Fibroblast of lung (primary cell): Measurements from ENCODE around the gene P4HA1. TPM values are rescaled to one million over a fixed set of nuclear protein-coding genes. Genes with fewer than 3 reads are reported as not detected.

Source experiments
- DNase-seq, 2 donors: peaks; one replicate each; pipeline versions ENCODE4 v3.0.0 to v3.0.0-alpha.2; 2010; ENCODE audit warnings: low read depth in 2 of 2
- H2AFZ ChIP-seq: 2 replicates; pipeline ENCODE4 v1.5.1; 2012; ENCODE audit warnings: low read length, control low read depth, inconsistent platforms
- H3K27ac ChIP-seq: 2 replicates; pipeline ENCODE4 v1.5.1; 2011; ENCODE audit warnings: low read length, control low read depth; ENCODE audit not compliant: insufficient read depth
- H3K27me3 ChIP-seq: 2 replicates; pipeline ENCODE4 v1.5.1; 2011; ENCODE audit warnings: mild to moderate bottlenecking, low read length; ENCODE audit not compliant: control insufficient read depth, insufficient read depth
- H3K36me3 ChIP-seq: 2 replicates; pipeline ENCODE4 v1.5.1; 2011; ENCODE audit warnings: low read length; ENCODE audit not compliant: control insufficient read depth, insufficient read depth
- H3K4me1 ChIP-seq: 2 replicates; pipeline ENCODE4 v1.5.1; 2011; ENCODE audit warnings: low read length; ENCODE audit not compliant: control insufficient read depth, insufficient read depth; ENCODE audit errors: extremely low read depth
- H3K4me2 ChIP-seq: 2 replicates; pipeline ENCODE4 v1.5.1; 2011; ENCODE audit warnings: low read length, control low read depth; ENCODE audit not compliant: insufficient read depth; ENCODE audit errors: extremely low read depth
- H3K4me3 ChIP-seq, 4 experiments: fragments of 200-600 bp in 1 of 4; sonication (generic) in 1 of 4; replicated peaks in 1 of 4; 2 replicates each; pipeline ENCODE4 v1.5.1; 2011 to 2016; ENCODE audit warnings: low read length in 4 of 4, low read depth in 3 of 4, mild to moderate bottlenecking in 3 of 4, control low read depth in 2 of 4, inconsistent platforms in 1 of 4, mixed read lengths in 1 of 4; ENCODE audit not compliant: insufficient read depth in 1 of 4; ENCODE audit errors: control extremely low read depth in 1 of 4
- H3K79me2 ChIP-seq: 2 replicates; pipeline ENCODE4 v1.5.1; 2012; ENCODE audit warnings: mild to moderate bottlenecking, low read length, inconsistent platforms; ENCODE audit not compliant: control insufficient read depth, insufficient read depth
- H3K9ac ChIP-seq: 2 replicates; pipeline ENCODE4 v1.5.1; 2011; ENCODE audit warnings: mild to moderate bottlenecking, low read length, control low read depth; ENCODE audit not compliant: insufficient read depth
- H3K9me3 ChIP-seq: 2 replicates; pipeline ENCODE4 v1.5.1; 2012; ENCODE audit warnings: low read depth, low read length; ENCODE audit not compliant: control insufficient read depth, insufficient read depth
- H4K20me1 ChIP-seq: 2 replicates; pipeline ENCODE4 v1.5.1; 2011; ENCODE audit warnings: low read length; ENCODE audit not compliant: control insufficient read depth, insufficient read depth; ENCODE audit errors: extremely low read depth
- CTCF ChIP-seq, 2 donors: IDR thresholded peaks in 1 of 2; conservative IDR thresholded peaks in 1 of 2; 1 replicate in 1 of 2; 2 replicates in 1 of 2; pipeline ENCODE4 v1.5.1; 2011 to 2012; ENCODE audit warnings: low read length in 2 of 2, control low read depth in 1 of 2, inconsistent platforms in 1 of 2, low read depth in 1 of 2, mild to moderate bottlenecking in 1 of 2
- EZH2 ChIP-seq: IDR thresholded peaks from 2 replicates; pipeline ENCODE4 v1.5.1; 2012; ENCODE audit warnings: low read length, control low read depth, mild to moderate bottlenecking; ENCODE audit errors: missing control alignments
- polyA plus RNA-seq, 2 donors: library from polyadenylated mRNA; depleted of rRNA in 1 of 2; stranded (reverse) in 1 of 2; unstranded in 1 of 2; fragments of >200 nt; gene quantifications; 2 replicates each; pipeline ENCODE4 v1.2.1, GENCODE V29; 2011 to 2012; ENCODE audit warnings: missing spikeins in 1 of 2
- total RNA-seq: library from RNA; depleted of rRNA; stranded (reverse); fragments of >200 nt; gene quantifications from 2 replicates; pipeline ENCODE4 v1.2.1, GENCODE V29; 2014

P4HA1 gene
- total and polyA plus RNA-seq, 2 donors (not counting 1 experiment from before 2014, with no cell fraction given): 147 to 226 TPM

- no peak for DNase-seq
- Histone ChIP-seq H3K4me3 (no peak overlapping the region), H3K79me2 (peaks cover 78% of the 10 kb centered on the region), H4K20me1 (no peaks in the 10 kb centered on the region), H3K9ac (no peak overlapping the region), H3K4me2 (no peak overlapping the region), H3K36me3 (no peaks in the 10 kb centered on the region), H3K27ac (no peak overlapping the region), H2AFZ (no peak overlapping the region), H3K9me3 (no peaks in the 10 kb centered on the region), H3K27me3 (no peaks in the 10 kb centered on the region), H3K4me1 (peaks cover 13% of the 10 kb centered on the region)
- TF ChIP-seq EZH2 (no peak), CTCF (conservative IDR thresholded peaks at IDR 0.05 in 1 of 2, IDR thresholded peaks at IDR 0.05 in 1 of 2; ENCODE audit: low read depth in 1 of 2, low read length in 2 of 2) (no peak)
These were observed 9.8 kb downstream of the P4HA1 start for GRCh38 chr10:73086816-73087215.

- no peak overlapping the region for H3K27ac ChIP-seq
- H2AFZ ChIP-seq: no peak overlapping the region
- no peak overlapping the region for H3K4me3 ChIP-seq
- no peak overlapping the region for H3K9ac ChIP-seq
- H3K36me3 ChIP-seq: no peaks in the 10 kb centered on the region
- no peaks in the 10 kb centered on the region for H3K9me3 ChIP-seq
- H3K4me2 ChIP-seq: no peak overlapping the region
- H3K79me2 ChIP-seq: peaks cover 75% of the 10 kb centered on the region
- no peak for DNase-seq
- peaks cover 13% of the 10 kb centered on the region for H3K4me1 ChIP-seq
- no peaks in the 10 kb centered on the region for H3K27me3 ChIP-seq
- TF ChIP-seq EZH2 (no peak), CTCF (conservative IDR thresholded peaks at IDR 0.05 in 1 of 2, IDR thresholded peaks at IDR 0.05 in 1 of 2; ENCODE audit: low read depth in 1 of 2, low read length in 2 of 2) (no peak)
- H4K20me1 ChIP-seq: no peaks in the 10 kb centered on the region
These were observed 12.5 kb downstream of the P4HA1 start for GRCh38 chr10:73084209-73084608.

GRCh38 chr10:73083221-73083620 lies 13.4 kb downstream of the P4HA1 start:
- H3K4me3 ChIP-seq: no peak overlapping the region
- peak overlapping the region; percentile 67 for H3K4me2 ChIP-seq
- no peaks in the 10 kb centered on the region for H3K27me3 ChIP-seq
- H3K79me2 ChIP-seq: peaks cover 73% of the 10 kb centered on the region
- H4K20me1 ChIP-seq: peaks cover under 1% of the 10 kb centered on the region
- H3K9me3 ChIP-seq: no peaks in the 10 kb centered on the region
- peak in 1 of 2 donors; percentile 41 for DNase-seq
- H2AFZ ChIP-seq: no peak overlapping the region
- peaks cover 10% of the 10 kb centered on the region for H3K4me1 ChIP-seq
- no peaks in the 10 kb centered on the region for H3K36me3 ChIP-seq
- no peak overlapping the region for H3K9ac ChIP-seq
- H3K27ac ChIP-seq: no peak overlapping the region
- TF ChIP-seq EZH2 (no peak), CTCF (conservative IDR thresholded peaks at IDR 0.05 in 1 of 2, IDR thresholded peaks at IDR 0.05 in 1 of 2; ENCODE audit: low read depth in 1 of 2, low read length in 2 of 2) (no peak)
